SW480 (cell line): Measurements from ENCODE around the gene FUT7.
A peak's percentile ranks its signal among the peaks of the same experiment; 100 is the strongest.
"Not testable (repeated sequence)": the region's sequence is repeated elsewhere in the genome, so short reads cannot be mapped to it uniquely, and the experiment has no call there.

Source experiments
- DNase-seq: peaks from one replicate; pipeline ENCODE4 v3.0.0-alpha.2; 2016; ENCODE audit warnings: low spot score

Gene FUT7

DNA sequence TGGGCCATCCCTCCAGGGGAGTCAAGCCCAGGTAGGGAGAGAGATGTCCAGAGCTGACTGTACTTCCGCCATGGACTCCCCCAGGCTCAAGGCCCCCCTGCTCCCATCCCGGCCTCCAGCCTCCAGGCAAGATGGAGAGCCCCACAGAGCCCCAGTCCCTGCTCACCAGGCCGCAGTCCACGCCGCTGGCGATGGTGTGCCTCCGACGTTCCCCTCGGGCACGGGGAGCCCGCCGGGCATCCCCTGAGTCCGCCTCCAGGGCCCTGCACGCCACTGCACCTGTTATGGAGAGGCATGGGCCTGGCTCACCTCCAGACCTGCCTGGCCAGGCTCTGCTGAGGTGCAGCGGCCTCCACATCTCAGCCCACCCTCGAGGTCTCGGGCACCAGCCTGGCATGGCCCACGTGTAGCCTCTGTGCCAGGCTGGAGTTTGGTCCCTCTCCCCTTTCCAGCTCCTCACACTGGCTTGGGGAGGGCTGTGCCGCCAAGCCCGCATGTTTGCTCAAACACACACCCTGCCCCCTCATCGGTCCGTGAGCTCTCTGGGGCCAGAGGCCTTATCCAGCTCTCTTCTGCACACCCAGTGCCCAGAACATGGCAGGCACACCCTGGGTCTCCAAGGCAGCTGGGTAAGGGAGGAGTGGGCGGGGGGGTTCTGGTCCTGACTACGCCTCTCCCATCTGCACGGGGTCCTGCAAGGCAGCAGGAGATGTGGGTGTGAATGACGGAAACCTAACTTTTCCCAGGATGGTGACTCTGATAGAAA is 34.4 kb upstream of the FUT7 start:
- no peak for DNase-seq

DNA sequence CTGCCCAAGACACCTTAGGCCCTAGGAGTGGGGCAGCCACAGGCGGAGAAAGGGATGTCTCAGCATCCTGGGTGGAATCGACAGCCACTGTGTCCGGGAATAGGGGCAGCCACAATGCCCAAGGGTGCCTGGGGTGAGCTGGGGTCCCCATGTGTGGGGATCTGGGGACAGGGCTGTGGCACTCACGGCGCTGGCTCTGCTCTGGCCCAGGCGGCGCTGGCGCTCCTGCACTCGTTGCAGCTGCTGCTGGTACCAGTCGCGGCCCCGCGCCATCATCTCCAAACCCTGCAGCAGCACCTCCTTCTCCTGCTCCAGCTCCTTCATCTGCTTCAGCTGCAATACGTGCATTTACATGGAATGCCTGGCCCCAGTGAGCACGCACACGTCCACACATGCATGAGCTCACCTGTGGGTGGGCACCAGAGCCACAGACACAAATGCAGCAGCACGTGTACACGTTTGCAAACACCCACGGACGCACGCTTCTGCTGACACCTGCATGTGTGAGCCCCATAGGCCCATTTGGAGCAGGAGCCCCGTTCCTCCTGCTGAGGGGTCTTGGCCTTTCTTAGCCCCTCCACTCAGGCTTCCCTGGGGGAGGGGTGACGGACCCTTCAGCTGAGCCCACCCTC is 33.6 kb upstream of the FUT7 start:
- no peak for DNase-seq

DNA sequence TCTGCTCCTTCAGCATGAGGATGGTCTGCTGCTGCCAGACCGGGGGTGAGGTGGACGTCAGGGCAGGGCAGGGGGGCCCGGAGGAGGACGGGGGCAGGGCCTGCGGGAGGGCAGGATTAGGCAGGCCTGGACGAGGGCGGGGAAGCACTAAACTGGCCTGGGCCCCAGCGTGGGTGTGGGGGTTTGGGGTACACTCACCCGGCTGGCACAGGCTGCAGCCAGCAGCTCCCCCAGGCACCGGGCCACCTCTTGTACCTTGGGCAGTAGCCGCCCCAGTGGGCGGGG is 32.9 kb upstream of the FUT7 start:
- no peak for DNase-seq

DNA sequence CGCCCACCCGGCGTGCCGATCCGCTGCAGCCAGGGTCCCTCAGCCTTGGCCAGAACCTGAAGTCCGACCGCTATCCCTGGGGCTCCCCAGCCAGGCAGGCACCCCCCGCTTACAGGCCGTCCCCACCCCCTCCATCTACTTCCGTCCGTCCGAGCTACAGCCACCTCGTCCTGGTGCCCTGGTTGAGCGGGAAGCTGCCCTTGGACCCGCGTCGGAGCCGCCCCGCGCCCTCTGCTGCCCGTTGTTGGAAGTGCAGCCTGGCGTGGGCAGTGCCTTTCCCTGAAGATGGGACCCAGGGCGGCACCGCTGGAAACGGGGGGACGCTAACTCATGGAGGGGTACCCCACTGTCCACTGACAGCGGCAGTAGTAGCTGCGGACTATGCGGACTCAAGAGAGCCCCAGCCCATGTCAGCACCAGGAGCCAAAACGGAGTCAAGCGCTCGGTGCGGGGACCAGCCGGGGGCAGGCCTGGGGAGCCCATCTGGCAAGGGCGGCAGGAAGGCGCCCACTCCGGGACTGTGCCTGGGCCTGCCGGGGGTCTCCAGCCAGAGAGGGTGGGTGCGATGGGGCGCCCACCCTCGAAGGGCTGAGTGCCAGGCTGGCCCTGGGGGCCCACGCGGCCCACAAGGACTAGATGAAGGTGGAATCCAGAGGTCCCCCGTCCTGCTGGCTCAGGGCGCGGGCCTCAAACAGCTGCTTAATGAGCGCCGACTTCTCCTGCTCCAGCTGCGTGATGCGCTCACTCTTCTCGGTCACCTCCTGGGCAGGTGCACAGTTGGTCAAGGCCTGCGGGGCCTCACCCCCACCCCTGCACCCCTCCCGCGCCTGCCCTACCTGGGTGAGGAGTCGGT is 32.4 kb upstream of the FUT7 start:
- no peak for DNase-seq

DNA sequence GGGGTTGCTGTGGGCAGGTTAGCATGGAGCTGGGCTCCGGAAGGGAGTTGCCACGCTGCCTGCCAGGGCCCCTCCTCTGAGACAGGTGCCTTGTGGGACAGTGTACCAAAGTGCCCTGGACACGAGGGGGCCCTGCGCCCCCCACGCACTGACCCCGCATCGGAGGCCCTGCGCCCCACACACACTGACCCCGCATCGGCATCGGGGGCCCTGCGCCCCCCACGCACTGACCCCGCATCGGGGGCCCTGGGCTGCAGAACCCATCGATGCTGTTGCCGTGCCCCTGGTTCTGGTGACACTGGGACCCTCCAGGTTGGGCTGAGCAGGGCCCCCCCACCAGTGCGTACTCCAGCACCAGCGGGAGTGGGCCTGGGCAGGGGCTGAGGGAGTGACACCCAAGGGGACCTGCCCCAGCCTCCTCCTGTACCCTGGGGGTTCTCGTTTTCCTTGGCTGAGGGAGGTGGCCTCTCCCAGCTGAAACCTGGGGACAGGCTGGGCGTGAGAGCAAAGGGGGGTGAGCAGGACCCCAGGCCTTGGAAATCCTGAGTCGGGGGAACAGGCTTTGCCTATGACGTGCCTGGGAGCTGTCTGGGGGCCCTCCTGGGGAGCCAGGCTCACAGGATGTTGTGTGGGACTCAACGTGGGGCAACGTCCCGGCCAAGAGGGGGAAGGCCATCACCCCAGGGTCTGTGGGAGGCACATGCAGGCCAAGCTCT is 31.6 kb upstream of the FUT7 start:
- no peak for DNase-seq

DNA sequence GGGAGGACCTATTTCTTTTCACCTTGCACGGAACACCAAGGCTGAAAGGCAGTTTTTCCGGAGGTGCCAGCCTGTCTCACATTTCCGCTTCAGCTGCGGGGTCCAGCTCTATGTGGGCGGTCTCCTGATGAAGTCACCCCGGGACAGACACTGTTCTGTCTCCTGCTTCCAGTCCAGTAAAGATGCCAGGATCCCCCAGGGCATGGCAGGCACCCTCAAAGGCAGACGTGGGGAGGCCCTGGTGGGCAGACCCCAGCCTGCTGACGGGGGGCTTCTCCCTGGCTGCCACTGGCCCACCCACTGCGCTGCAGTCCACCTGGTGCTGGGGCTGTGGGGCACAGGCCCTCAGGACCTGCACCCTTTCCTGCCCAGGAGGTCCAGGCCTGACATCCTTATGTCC is 30.9 kb upstream of the FUT7 start:
- DNase-seq: not testable (repeated sequence)

DNA sequence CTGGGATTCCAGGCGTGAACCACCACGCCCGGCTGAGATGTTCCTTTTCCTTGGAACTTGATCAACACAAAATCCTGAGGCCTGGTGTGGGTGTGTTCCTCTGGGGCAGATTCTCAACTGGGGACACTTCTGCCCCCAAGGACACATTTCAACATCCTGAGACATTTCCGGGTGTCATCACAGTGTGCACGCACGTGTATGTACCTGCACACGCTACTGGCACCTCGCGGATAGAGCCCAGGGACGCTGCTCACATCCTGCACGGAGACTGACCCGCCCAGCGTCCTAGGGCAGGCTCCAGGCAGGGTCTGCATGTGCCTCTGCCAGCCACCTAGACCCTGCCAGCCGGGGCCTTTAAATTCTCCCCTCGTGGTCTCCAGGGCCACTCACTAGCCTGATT is 30.5 kb upstream of the FUT7 start:
- no peak for DNase-seq

DNA sequence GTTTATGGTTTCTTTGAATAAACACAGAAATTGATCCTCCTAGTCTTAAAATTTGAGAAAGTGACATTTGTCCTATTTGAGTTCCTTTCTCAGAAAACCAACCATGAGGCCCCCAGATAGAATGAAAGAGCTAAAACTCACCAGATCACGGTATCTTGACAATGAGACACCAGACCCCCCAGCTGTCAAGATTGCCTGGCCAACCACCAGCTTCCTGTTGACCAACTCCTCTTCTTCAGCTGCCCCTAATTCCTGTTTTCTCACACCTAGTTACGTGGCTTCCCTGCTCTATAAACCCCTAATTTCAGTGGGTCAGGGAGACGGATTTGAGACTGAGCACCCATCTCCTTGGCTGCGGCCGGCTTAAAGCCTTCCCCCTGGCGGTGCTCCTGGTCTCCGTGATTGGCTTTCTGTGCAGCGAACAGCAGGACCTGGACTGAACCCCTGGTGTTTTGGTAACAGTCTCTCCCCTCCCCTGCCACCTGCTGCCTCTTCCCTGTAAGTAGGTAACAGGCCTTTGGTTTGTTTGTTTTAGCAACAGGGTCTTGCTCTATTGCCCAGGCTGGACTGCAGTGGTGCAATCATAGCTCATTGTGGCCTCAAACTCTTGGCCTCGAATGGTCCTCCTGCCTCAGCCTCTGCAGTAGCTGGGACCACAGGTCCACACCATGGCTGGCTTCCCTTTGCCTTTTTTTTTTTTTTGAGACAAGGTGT is 26.8 kb upstream of the FUT7 start:
- no peak for DNase-seq

DNA sequence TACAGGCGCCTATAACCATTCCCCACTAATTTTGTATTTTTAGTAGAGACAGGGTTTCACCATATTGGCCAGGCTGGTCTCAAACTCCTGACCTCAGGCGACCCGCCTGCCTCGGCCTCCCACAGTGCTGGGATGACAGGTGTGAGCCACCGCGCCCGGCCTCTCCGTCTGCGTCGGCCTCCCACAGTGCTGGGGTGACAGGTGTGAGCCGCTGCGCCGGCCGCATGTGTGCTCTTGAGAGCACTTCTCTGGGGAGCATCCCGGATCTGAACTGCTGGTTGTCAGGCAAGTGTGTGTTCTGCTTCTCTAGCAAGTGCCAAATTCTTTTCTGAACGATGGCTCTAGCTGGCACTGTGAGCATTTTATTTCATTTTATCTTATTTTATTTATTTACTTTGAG is 25.7 kb upstream of the FUT7 start:
- no peak for DNase-seq

DNA sequence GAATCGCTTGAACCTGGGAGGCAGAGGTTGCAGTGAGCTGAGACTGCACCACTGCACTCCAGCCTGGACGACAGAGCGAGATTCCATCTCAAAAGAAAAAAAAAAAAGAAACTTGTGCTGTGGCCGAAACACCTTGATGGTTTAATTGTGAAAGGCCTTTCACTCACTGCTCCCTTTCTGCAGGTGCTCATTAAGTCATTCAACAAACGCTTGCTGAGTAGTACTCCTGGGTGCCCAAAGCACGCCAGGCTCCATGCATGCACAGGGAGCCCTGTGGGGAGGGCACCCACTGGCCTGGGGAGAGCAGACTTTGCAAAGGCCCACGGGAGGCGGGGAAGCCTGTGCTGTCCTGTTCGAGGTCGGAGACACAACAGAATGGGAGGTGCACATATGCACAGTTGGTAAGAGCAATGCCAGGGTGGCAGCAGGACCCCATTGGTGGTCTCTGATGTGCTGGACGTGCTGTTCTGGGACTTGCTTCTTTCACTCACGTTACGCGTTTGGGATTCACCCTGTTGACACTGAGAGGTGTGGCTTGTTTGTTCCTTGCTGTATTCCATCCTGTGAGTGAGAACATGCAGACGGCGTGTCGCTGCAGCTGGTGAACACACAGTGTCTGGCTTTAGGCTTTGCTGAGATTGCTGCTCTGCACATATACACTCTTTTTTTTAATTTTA is 25.0 kb upstream of the FUT7 start:
- DNase-seq: no peak

DNA sequence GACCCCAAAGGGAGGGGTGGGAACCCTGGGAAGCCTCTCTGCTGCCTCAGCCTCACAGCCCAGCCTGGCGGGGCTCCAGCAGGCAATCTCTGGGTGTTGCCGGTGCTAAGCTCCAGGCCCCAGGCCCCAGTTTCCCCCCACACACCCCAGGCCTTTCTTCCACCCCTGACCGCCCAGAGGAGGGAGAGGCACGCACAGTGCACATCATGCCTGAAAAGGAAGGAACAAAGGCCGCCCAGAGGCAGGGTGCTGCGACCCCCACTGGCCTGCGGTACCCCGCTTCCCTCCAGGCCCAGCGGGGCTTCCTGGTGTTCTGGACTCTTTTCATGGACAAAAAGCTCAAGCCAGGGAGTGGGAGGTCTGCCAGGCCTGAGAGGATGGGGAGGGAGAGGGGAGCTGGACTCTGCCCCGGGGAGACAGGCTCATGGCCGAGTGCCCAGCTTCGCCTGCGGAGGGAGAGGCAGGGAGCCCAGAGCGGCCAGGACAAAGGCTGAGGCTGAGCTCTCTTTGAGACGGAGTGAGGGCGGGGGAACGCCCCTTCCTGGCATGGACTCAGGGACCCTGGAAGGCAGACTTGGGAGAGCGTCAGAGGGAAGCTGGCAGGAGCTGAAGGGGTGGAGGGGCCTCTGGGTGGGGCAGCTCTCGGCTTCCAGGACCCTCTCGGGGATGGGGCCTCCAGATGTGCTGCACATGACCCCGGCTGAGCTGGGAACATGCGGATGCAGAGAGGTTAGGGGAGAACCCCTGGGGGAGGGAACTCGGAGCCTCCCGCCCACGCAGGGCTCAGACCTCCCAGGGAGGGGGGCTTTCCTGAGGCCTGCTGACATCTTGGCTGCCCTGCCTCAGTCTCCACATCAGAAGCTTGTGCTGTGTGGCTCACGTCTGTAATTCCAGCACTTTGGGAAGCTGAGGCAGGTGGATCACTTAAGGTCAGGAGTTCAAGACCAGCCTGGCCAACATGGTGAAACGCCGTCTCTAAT is 23.8 kb upstream of the FUT7 start:
- DNase-seq: no peak

DNA sequence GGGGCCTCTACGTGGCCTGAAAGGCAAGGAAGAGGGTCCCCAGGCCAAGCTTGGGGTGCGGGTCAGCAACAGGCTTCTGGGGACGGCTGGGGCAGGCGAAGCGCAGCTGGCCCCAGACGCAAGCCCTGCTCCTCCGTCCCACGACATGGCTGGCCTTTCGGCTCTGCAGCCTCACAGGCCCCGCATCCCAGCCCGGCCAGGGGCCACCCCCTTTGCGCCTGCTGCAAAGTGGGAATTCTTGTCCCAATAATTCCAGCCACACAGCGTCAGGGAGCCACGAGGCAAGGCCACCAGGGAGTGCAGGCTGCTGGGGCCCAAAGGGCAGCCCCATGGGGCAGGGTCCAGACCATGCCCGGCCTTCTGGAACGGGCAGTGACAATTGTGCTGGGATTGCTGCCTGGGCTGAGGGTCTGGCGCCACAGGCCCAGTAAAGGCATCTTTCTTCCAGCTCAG is 23.1 kb upstream of the FUT7 start:
- no peak for DNase-seq

DNA sequence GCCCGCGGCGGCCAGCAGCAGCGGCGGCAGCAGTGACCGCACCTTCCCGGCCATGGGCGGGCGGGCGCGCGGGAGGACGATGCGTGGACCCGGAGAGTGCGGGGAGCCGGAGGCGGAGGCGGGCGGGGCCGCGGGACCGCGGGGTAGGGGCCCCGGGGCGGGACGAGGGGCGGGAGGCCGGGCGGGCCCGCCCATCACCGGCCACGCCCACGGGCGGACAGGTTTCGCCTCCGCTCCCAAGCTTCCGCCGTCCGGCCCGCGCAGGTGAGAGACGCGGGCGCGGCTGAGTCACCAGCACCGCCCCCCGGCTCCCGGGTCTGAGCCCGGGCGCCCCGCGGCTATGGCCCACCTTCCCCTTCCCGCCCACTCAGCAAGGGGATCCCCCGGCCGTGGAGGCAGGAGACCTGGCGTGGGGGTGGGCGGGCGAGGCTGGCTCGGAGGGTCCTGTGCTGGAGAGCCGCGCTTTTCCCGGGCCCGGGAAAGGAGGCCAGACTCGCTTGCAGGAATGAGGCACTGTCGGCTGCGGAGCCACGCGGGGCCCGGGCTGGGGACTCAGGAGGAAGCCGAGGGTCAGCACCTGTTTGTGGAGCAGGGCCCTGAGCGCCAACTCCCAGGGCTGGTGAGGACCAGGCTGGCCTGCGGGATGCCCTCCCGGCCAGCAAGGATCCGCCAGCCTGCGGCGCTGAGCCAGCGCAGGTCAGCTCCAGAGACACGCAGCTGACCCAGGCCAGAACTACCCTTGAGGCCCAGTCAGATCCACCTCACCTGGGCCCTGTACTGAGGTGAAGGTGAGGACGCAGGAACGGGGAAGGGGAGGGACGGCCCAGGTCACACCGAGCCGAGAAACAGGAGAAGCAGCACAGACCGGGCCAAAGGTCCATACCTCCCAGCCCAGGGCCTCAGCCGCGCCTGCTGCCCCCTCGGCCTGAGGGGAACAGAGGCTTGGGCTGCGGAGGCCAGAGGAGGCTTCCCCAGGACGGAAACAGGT is 22.4 kb upstream of the FUT7 start, which contains the start of gene ENTPD2:
Gene ENTPD2 (minus strand): TSS at position 118 of the 988 bp plus-strand sequence. CDS start 64 bp downstream, at position 54.
- DNase-seq: peak; percentile 70

DNA sequence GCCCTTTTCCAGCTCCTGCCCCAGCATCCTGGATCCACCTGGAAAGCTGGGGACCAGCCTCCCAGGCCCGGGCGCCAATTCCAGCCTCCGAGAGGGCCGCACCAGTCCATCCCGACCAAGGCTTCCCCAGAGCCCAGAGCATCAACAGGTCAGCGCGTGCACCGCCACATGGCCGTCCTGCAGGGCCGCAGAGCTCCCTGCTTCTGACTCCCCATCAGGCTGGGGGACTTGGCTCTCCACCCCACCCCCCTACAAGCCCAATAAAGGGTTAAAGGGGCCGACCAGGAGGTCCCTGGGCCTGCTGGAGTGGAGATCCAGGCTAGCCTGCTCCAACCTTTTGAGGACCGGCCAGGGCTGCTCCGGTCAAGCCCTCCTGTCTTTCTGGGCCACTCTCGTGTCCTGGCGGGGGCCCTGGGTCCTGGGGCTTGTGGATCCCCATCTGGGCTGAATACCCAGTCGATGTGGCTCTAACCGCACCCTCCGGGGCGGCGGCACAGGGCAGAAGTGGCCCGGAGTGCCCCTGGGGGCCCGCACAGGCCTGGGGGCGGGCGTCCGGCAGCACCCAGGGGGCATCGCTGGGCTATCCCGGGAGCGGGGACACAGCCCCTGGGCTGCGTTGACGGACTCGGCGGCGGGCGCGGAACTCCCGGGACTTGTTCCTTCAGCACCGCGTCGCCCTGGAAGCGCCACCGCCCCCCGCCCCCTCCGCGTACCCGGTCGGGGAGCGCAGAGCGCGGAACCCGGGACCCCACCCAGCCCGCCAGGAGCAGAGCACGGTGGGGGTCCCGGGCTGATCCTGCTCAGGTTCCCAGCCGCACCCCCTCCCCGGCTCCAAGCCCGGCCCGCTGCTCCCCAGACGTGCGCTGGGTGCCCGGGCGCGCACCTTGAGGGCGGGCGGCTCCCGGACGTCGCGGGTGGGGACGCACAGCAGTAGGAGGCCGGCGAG is 21.4 kb upstream of the FUT7 start:
- no peak for DNase-seq

DNA sequence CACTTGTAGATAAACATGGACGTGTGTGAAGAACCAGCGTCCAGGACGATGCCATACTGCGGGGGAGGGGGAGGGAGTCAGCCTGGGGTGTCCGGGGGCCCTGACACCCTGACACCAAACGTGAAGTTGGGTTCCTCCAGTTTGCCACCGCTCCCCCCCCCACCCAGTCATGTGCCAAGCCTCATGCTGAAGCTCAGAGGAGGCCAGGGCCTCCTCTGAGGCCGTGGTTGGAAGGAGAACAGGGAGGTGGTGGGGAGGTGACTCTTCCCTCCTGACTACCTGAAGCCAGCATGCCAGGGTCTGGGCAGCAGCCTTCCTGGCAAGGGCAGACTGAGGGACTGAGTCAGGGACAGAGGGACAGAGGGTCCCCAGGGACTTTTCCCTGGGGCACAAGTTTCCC is 20.4 kb upstream of the FUT7 start:
- no peak for DNase-seq

DNA sequence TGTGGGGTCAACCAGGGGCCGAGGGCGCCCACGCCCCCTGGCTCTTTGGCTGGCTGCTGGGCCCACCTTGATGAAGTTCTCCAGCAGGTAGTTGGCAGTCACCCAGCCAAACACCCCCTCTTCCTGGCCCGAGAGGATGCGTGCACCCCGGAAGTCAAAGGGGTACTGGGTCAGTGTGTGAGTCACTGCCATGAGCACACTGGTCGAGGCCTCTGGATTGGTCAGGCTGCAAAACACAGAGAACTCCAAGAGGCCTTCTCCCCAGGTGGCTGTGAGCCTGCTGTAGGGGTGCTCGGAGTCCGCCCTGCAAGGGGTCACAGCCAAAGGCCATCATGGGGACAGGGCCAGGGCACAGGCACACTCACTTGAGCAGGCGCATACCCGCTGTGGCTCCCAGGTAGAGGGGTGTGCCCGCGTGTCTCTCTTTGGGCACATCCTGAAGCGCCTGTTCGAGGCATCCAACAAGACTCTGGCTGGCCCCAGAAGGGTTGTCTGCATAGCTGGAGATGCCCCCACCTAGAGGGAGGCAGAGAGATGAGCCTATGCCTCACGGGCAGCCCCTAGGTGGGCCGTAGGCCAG is 19.3 kb upstream of the FUT7 start:
- DNase-seq: no peak

DNA sequence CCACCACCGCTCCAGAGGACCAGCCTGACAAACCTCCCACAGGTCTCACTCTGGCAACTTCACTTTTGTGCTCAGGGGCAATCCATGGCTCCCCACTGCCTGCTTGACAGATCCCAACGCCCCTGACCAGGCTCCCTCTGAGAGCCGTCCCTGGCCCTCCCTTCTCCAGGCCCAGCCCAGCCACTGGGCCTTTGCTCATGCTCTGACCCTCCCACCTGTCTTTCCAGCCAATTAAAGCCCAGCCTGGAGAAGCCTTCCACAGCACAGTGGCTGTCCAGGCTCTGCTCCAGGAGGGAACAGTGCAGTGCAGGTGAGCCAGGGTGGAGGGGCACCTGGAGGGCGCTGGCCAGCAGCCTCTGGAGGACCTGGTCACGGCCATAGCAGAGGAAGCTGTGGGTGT is 18.7 kb upstream of the FUT7 start:
- DNase-seq: no peak
